ENCODE results near the gene NOC2L.

NOC2L gene

DNA sequence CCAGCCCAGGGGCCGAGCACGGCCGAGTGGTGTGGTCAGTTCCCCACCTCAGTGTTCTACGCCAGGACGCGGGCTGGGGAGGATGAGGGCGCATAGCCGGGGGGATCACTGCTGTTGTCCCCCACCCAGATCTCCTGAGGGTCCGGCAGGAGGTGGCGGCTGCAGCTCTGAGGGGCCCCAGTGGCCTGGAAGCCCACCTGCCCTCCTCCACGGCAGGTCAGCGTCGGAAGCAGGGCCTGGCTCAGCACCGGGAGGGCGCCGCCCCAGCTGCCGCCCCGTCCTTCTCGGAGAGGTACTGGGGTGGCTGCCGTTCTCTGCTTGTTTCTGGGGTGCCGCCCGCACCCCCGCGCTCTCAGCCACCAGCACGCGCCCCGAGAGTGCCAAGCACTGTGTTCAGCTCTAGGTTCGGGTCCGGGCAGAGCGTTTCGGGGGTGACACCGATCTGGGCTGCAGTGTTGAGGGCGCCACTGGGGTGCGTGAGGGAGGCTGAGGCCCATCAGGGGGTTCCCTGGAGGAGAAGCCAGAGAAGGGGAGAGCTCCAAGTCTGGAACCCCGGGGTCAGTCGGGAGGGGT, 18.0 kb downstream of the NOC2L start:
- no peak for DNase-seq

GRCh38 chr1:940107-941014, 18.7 kb downstream of the NOC2L start:
- no peak for DNase-seq

DNA sequence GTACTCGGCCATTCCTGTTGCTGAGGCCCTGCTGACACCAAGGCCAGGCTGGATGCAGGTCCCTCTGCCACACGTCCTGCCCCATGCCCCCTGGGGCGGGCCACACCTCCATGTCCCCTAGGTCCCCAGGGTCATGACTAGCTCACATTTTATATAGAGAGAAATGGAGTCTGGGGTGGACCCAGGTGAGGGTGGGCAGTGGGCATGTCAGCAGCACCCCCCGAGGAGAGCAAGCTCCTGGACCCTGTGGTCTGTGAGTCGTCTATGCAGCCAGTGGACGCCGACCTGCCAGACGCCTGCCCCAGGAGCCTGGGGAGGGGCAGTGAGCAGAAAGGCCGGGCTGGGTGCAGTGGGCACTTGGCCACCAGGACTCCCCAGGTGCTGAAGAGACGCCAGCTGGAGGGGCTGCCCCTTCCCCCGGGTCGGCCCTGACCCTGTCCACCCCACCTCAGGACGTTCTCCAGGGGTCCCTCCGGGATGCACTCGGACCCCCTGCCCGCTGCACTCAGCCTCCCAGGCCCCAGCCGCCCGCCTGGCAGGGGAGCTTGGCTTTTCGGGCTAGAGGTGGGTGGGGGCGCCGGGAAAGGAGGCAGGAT, 19.4 kb downstream of the NOC2L start:
- DNase-seq = no peak

GRCh38 chr1:938711-939489, 20.2 kb downstream of the NOC2L start:
- DNase-seq = no peak

DNA sequence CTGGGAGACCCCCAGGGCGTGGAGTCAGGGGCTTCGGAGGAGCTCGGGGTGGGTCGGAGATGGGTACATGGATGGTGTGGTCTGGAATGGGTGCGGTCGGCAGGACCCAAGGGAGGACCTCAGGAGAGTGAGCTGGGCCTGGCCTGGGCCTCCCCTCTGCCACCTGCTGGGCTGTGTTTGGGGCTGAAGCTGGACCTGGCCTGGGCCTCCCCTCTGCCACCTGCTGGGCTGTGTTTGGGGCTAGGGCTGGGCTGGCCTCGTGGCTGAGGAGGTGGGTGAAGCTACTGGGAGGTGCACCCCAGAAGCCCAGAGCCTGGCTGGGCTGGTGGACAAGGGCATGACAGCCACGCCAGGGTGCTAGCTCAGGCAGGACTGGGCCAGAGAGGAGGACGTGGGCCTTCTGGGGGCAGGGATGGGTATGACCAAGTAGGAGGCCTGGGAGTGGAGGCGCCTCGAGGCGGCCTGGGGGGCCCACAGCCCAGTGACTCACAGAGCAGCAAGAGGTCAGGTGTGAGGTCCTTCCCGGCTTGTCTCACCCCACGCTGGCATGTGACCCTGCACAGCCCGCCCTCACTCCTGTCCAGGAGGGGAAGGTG, 20.9 kb downstream of the NOC2L start:
- DNase-seq = no peak

DNA sequence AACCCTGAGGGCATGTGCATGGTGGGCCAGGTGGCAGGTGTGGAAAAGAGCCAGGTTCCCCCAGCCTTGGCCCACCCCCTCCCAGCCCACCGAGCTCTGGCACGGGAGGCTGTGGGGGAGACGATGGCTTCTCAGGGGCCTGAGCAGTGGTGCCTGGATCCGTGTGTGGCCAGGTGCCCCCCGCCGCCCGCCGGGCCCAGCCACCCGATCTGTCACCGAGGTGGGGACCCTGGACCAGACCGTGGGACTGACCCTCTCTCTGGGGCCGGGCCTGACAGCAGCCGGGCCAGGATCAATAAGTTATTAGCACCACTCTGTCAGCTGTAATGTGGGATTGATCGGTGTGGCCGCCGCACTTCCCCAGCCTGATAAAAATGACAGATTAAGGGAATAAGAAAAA, 21.5 kb downstream of the NOC2L start:
- DNase-seq = no peak

GRCh38 chr1:936348-937264, 22.4 kb downstream of the NOC2L start:
- DNase-seq = no peak

DNA sequence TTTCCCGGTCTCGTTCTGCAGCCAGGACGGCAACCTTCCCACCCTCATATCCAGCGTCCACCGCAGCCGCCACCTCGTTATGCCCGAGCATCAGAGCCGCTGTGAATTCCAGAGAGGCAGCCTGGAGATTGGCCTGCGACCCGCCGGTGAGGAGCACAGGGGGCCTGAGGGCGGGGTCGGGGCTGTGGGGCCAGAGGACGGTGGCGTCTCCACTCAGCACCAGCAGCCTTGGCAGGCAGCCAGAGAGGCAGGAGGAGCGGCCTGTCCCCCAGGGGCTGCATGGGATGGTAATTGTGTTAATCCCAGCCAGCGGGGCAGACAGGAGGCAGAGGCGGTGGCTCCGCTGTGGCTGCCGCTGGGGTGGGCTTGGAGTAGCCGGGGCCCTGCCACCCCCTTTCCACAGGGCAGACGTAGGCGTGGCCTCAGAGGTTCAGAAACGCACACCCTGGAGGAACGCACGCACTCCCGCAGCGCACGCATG, 23.3 kb downstream of the NOC2L start:
- DNase-seq = no peak

- DNase-seq = no peak
Measured at GRCh38 chr1:934991-935750, 23.9 kb downstream of the NOC2L start.

DNA sequence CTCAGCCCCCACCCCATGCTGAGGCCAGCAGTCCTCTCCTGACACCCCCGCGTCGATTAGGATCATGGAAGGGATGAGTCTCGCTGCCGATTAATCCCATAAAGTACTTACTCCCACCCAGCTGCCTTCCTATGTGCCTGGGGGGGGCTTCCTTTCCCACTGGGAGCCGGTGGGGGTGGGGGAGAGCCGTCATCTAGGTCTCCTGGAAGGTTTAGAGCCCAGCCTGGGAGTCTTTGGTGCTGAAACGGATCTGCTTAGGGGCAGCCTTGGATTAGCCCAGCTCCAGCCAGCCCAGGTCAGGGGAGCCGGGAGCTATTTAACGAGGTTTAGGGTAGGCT, 25.5 kb downstream of the NOC2L start:
- no peak for DNase-seq

DNA sequence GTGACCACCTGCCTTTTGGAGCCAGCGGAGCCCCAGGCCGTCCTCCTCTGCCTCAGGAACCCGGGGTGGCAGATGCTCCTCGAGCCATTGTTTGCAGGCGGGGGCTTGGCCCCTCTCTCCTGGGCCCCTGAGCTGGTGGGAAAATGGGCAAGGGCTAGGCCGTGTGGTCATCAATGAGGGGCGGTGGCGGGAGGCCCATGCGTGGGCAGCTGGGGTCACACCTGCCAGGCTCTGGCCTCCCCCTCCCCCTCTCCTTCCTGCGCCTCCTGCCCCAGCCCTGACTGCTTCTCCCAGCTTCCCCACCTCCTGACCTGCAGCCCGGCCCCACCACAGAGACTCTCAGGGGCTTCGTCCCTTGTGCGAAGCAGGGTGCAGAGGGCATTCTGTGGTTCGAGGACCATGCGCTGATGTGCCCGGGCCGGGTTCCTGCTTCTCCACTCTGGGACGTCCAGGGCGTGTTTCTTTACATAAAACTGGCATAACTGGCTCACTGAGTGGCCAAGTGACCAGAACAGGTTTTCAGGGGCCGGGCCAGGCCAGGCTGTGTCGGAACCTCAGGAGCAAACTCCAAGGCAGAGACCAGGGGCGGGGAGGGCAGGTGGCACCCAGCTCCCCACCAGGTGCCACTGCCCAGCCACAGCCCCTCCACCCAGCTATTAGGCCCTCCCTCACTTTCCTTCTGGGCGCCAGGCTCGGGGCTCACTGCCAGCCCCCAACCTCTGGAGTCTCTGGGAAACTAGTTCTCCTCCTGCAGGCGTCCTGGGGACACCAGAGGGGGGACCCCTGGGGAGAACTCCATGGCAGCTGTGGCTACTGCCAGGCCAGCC, 26.1 kb downstream of the NOC2L start:
- no peak for DNase-seq

GRCh38 chr1:932173-932510, 26.9 kb downstream of the NOC2L start:
- DNase-seq = no peak

- no peak for DNase-seq
Measured at GRCh38 chr1:931380-932172, 27.5 kb downstream of the NOC2L start.

DNA sequence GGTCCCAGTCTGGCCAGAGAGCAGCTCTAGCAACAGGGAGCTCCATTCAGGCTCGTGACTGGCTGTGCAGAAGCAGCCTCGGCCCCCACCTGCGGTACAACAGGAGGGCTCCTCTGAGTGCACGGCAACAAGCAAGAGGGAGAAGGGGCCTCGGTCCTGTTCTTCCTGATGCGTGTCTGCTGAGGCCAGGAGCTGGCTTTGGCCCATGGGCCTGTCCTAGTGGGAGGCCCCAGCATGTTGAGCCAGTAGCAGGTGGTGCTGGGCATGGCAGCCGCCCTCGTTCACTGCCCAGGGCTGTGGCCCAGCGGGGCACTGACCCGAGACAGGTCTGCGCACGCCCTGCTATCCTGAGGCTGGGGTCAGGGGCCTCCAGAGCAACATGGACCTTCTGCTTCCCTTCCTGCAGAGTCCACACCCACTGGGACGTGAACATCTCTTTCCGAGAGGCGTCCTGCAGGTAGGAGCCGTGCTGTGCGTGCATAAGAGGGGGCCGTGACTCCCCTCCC, 28.4 kb downstream of the NOC2L start:
- DNase-seq = no peak

- no peak for DNase-seq
Measured at GRCh38 chr1:929712-930632, 29.1 kb downstream of the NOC2L start.

GRCh38 chr1:928825-929661, 30.0 kb downstream of the NOC2L start:
- DNase-seq = no peak

DNA sequence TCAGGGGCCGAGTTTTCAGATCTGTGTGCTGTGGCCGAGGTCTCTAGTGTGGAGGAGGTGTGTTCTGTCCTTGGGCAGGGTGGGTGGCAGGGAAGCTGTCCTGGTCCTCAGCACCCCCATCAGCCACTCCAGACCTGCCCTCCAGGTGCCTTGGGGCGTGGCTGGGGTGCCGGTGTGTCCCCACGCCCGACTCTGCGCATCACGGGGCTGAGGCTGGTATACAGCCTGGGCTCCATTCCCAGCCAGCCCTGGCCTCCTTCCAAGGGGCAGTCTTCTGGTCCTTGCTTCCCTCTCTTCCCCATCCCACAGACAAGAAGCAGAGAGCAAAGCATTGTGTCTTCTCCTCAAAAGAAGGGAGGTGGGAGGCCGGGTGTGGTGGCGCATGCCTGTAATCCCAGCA, 31.3 kb downstream of the NOC2L start:
- no peak for DNase-seq

Data from activated CD4-positive, alpha-beta T cell treated with anti-CD3 and anti-CD28 coated beads, Interleukin-2, amount 50 U/mL, for 4 hours (primary cell).